Heart left ventricle (tissue), 13 donors: ENCODE data around the gene LPP.

ENCODE experiments used
- CTCF ChIP-seq, 12 donors: fragments of 200-600 bp; sonication (generic) in 4 of 12; IDR thresholded peaks; one replicate each; pipeline versions ENCODE4 v1.5.0 to v1.8.0; 2018 to 2022; ENCODE audit warnings: antibody characterized with exemption in 12 of 12, mild to moderate bottlenecking in 5 of 12
- POLR2A ChIP-seq, 2 donors: fragments of 450-650 bp; IDR thresholded peaks; one replicate each; pipeline ENCODE4 v1.6.1; 2017; ENCODE audit warnings: antibody characterized with exemption in 2 of 2, mild to moderate bottlenecking in 2 of 2, moderate library complexity in 2 of 2
- donor health status: ischemic (EF 13 %, LVEDD 7.1; RV severe dilation, severe dysfunction).
- donor health status: DM: no; HTN: yes; CAD: no.
- donor health status: DM: no; HTN: no; CAD: no.
- donor health status: ischemic (EF 25% LVEDD 6.9; RV normal size, moderate dysfunction).
- donor health status: ischemic (EF 25% LVEDD 5.7; RV mildly dilated, moderate dysfunction).
- donor health status: ischemic (EF 35%, LVEDD 5.7; RV mildly dilated, moderate dysfunction).
- donor health status: nonischemic (EF 11% LVEDD 7.7; RV severe dilation, severe dysfunction).
- donor health status: DM: yes; HTN: yes; CAD: no.
- donor health status: PGD.
- donor health status: ischemic (EF 29% LVEDD 5.4; RV normal size, mild dysfunction).
- donor health status: nonischemic (EF 23%, LVEDD 6.1; RV moderate dilation, normal function).

GRCh38 chr3:188641076-188641475 is 487.1 kb downstream of the LPP start:
- no peak for TF ChIP-seq CTCF (IDR thresholded peaks at IDR 0.05)
- no peak for TF ChIP-seq POLR2A (IDR thresholded peaks at IDR 0.05)
